Astrocyte of the cerebellum (primary cell): ENCODE data around the gene PAK2.
"Not testable (repeated sequence)": the region's sequence is repeated elsewhere in the genome, so short reads cannot be mapped to it uniquely, and the experiment has no call there.

Experiments used
- DNase-seq: peaks from one replicate; pipeline ENCODE4 v3.0.0-alpha.2; 2011; ENCODE audit warnings: low read depth
- H3K4me3 ChIP-seq: 2 replicates; pipeline ENCODE4 v1.5.1; 2011; ENCODE audit warnings: mild to moderate bottlenecking, low read depth, low read length, moderate library complexity
- in situ Hi-C: cut with HindIII; loops from 2 replicates; pipeline ENCODE4 v1.10.0; 2017; ENCODE audit warnings: low sequenced_read_pairs
- TF ChIP-seq, protein P1 (sequence below): IDR thresholded peaks from 2 replicates; pipeline ENCODE4 v1.5.1; 2012; ENCODE audit warnings: low read length, low read depth, moderate library complexity, mild to moderate bottlenecking; ENCODE audit errors: missing control alignments

PAK2 gene

GRCh38 chr3:196708467-196708866, 31.2 kb upstream of the PAK2 start:
- no peak overlapping the region for H3K4me3 ChIP-seq
- TF ChIP-seq, protein P1, sequence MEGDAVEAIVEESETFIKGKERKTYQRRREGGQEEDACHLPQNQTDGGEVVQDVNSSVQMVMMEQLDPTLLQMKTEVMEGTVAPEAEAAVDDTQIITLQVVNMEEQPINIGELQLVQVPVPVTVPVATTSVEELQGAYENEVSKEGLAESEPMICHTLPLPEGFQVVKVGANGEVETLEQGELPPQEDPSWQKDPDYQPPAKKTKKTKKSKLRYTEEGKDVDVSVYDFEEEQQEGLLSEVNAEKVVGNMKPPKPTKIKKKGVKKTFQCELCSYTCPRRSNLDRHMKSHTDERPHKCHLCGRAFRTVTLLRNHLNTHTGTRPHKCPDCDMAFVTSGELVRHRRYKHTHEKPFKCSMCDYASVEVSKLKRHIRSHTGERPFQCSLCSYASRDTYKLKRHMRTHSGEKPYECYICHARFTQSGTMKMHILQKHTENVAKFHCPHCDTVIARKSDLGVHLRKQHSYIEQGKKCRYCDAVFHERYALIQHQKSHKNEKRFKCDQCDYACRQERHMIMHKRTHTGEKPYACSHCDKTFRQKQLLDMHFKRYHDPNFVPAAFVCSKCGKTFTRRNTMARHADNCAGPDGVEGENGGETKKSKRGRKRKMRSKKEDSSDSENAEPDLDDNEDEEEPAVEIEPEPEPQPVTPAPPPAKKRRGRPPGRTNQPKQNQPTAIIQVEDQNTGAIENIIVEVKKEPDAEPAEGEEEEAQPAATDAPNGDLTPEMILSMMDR = no peak
- in situ Hi-C loops = no loop called here
- no peak for DNase-seq

DNA sequence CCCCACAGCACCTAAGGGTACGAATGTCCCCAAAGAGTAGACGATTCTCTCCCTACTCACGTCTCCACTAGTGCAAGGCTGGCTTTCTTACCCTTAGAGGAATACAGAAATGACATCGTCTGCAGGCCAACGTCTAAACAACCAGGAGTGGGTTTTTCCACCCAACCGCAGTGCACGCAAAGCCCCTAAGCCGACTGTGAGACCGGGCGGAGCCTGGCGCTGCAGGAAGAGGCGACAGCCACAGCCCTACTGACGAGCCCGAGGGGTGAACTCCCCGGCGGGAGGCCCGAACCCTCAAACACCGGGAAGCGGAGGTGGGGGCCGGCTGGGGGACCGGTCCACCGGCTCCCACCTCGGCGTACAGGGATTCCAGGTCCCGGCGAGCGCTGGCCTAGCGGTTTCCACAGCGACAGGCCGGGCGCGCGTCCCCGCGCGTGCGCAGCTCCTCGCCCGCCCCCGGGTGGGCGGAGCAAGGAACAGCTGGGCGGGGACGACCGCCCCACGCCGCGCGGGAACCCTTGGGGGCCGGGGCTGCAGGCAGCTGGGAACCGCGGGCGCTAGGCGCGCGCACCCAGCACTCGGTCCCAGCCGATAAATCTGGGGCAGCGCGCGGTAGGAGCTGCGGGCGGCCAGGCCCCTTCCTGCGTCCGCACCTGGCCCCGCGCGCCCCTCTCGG, 27.7 kb upstream of the PAK2 start, which contains the start of the genes CEP19 and PIGX:
TSS of gene CEP19 (minus strand) at position 413 of the 676 bp plus-strand sequence. CDS start 3,593 bp downstream, outside the sequence.
TSS of gene PIGX (plus strand) at position 540 of the 676 bp plus-strand sequence.
- peak within 1 kb of the TSS; percentile 69 for H3K4me3 ChIP-seq
- DNase-seq = peak; percentile 44
- TF ChIP-seq, protein P1 = no peak
- in situ Hi-C loops = no loop called here

- H3K4me3 ChIP-seq = peak overlapping the region; percentile 69
- TF ChIP-seq, protein P1 = no peak
- in situ Hi-C loops = no loop called here
- no peak for DNase-seq
Observed at GRCh38 chr3:196712514-196713413, 26.9 kb upstream of the PAK2 start.

DNA sequence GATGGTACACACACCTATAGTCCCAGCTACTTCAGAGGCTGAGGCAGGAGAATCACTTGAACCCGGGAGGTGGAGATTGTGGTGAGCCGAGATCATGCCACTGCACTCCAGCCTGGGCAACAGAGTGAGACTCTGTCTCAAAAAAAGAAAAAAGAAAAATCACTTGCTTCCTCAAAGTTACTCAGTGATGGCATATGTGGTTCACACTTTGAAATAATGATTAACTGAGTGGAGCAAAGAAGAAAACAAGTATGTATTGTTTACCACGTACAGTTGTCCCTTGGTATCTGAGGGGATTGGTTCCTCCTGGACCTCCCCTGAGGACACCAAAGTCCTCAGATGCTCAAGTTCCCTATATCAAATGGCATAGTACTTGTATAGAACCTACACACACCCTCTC, 22.5 kb upstream of the PAK2 start:
- in situ Hi-C loops, DNase-seq, H3K4me3 ChIP-seq: not testable (repeated sequence)

DNA sequence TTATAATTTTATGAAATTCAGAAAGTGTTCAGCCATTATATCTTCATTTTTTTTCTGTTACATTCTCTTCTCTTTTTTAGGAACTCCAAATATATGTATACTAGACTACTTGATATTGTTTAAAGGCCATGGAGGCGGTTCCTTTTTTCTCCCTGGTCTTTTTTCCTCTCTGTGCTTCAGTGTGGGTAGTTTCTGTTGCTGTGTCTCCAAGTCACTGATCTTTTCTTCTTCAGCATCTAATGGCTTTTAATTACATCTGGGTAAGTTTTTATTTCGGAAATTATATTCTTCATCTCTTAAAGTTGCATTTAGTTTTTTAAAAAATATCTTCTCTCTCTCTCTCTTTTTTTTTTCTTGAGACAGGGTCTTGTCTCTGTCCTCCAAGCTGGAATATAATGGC, 18.6 kb upstream of the PAK2 start:
- in situ Hi-C loops = no loop called here
- no peak overlapping the region for H3K4me3 ChIP-seq
- no peak for DNase-seq
- TF ChIP-seq, protein P1 = no peak

GRCh38 chr3:196726788-196727675, 12.6 kb upstream of the PAK2 start:
- in situ Hi-C loops = no loop called here
- H3K4me3 ChIP-seq = no peak overlapping the region
- DNase-seq = no peak
- TF ChIP-seq, protein P1 = no peak
